ENCODE measurements around the gene RHAG. TPM values are rescaled to one million over a fixed set of nuclear protein-coding genes. Genes with fewer than 3 reads are reported as not detected.
"Not testable (repeated sequence)": the region's sequence is repeated elsewhere in the genome, so short reads cannot be mapped to it uniquely, and the experiment has no call there.

RHAG gene
- total RNA-seq (not detected), polyA plus RNA-seq (not detected), total RNA-seq (0 reads per million in 6 experiments)

- ATAC-seq (no peak), DNase-seq (no peak)
- POLR2A ChIA-PET = no interaction called here
- Mint-ChIP-seq H3K36me3 (no peaks in the 10 kb centered on the region), H3K27ac (no peak within 1 kb of the TSS), H3K4me1 (no peaks in the 10 kb centered on the region), H3K27me3 (peaks cover 0 to 9% (median 0%) of the 10 kb centered on the region in 5 donors), H3K4me3 (no peak within 1 kb of the TSS), H3K9me3 (no peaks in the 10 kb centered on the region)
Observed at GRCh38 chr6:49636713-49637349, at the start of gene RHAG. Gene RHAG, minus strand, starts transcription at chr6:49636839. Its CDS starts 27 bp downstream, at chr6:49636812.

- Mint-ChIP-seq H3K4me1 (no peaks in the 10 kb centered on the region), H3K27me3 (no peaks in the 10 kb centered on the region), H3K36me3 (no peaks in the 10 kb centered on the region), H3K4me3 (no peak overlapping the region), H3K27ac (no peak overlapping the region), H3K9me3 (peaks cover 0 to 23% (median 0%) of the 10 kb centered on the region in 9 donors)
- ATAC-seq = no peak
- POLR2A ChIA-PET = no interaction called here
- DNase-seq = no peak
Observed at GRCh38 chr6:49676671-49677281, 40.1 kb upstream of the RHAG start.

GRCh38 chr6:49675816-49676215, 39.2 kb upstream of the RHAG start:
- ATAC-seq = no peak
- no peak overlapping the region for H3K4me3 Mint-ChIP-seq
- H3K4me1 Mint-ChIP-seq = no peaks in the 10 kb centered on the region
- no peaks in the 10 kb centered on the region for H3K27me3 Mint-ChIP-seq
- no peak for DNase-seq
- no peak overlapping the region for H3K27ac Mint-ChIP-seq
- H3K36me3 Mint-ChIP-seq = no peaks in the 10 kb centered on the region
- POLR2A ChIA-PET = no interaction called here
- peaks cover 0 to 24% (median 6%) of the 10 kb centered on the region in 9 donors for H3K9me3 Mint-ChIP-seq

GRCh38 chr6:49668083-49668511, 31.5 kb upstream of the RHAG start:
- POLR2A ChIA-PET = no interaction called here
- no peak for ATAC-seq
- H3K27me3 Mint-ChIP-seq = no peaks in the 10 kb centered on the region
- no peaks in the 10 kb centered on the region for H3K4me1 Mint-ChIP-seq
- H3K36me3 Mint-ChIP-seq = no peaks in the 10 kb centered on the region
- H3K9me3 Mint-ChIP-seq = peaks cover 0 to 12% (median 7%) of the 10 kb centered on the region in 9 donors
- no peak for DNase-seq
- no peak overlapping the region for H3K4me3 Mint-ChIP-seq
- no peak overlapping the region for H3K27ac Mint-ChIP-seq

GRCh38 chr6:49666930-49667757, 30.5 kb upstream of the RHAG start:
- no peaks in the 10 kb centered on the region for H3K27me3 Mint-ChIP-seq
- POLR2A ChIA-PET = no interaction called here
- H3K9me3 Mint-ChIP-seq = peaks cover 0 to 10% (median 7%) of the 10 kb centered on the region in 9 donors
- no peak overlapping the region for H3K27ac Mint-ChIP-seq
- H3K4me3 Mint-ChIP-seq = no peak overlapping the region
- ATAC-seq (no peak), DNase-seq (no peak)
- H3K4me1 Mint-ChIP-seq = no peaks in the 10 kb centered on the region
- no peaks in the 10 kb centered on the region for H3K36me3 Mint-ChIP-seq

GRCh38 chr6:49666480-49666879, 29.8 kb upstream of the RHAG start:
- Mint-ChIP-seq H3K9me3 (peaks cover 0 to 8% (median 4%) of the 10 kb centered on the region in 9 donors), H3K27me3 (no peaks in the 10 kb centered on the region), H3K4me1 (no peaks in the 10 kb centered on the region), H3K36me3 (no peaks in the 10 kb centered on the region), H3K4me3 (no peak overlapping the region), H3K27ac (no peak overlapping the region)
- DNase-seq (no peak), ATAC-seq (no peak)
- POLR2A ChIA-PET = no interaction called here

- no peaks in the 10 kb centered on the region for H3K36me3 Mint-ChIP-seq
- H3K27ac Mint-ChIP-seq = no peak overlapping the region
Observed at GRCh38 chr6:49664817-49665216, 28.2 kb upstream of the RHAG start.

GRCh38 chr6:49664054-49664453, 27.4 kb upstream of the RHAG start:
- H3K4me3 Mint-ChIP-seq, POLR2A ChIA-PET, ATAC-seq, H3K9me3 Mint-ChIP-seq, DNase-seq, H3K4me1 Mint-ChIP-seq, H3K27ac Mint-ChIP-seq, H3K27me3 Mint-ChIP-seq, H3K36me3 Mint-ChIP-seq: not testable (repeated sequence)

More at GRCh38 chr6:49664817-49665216, 28.2 kb upstream of the RHAG start:
- H3K4me3 Mint-ChIP-seq = no peak overlapping the region
- no peak for DNase-seq
- POLR2A ChIA-PET = no interaction called here
- peaks cover 0 to 2% (median 0%) of the 10 kb centered on the region in 5 donors for H3K27me3 Mint-ChIP-seq
- no peaks in the 10 kb centered on the region for H3K4me1 Mint-ChIP-seq
- peaks cover 0 to 4% (median 0%) of the 10 kb centered on the region in 9 donors for H3K9me3 Mint-ChIP-seq
- no peak for ATAC-seq

- H3K36me3 Mint-ChIP-seq = no peaks in the 10 kb centered on the region
- H3K27me3 Mint-ChIP-seq = peaks cover 0 to 8% (median 2%) of the 10 kb centered on the region in 5 donors
- DNase-seq (no peak), ATAC-seq (no peak)
- H3K4me3 Mint-ChIP-seq = no peak overlapping the region
- no peak overlapping the region for H3K27ac Mint-ChIP-seq
- POLR2A ChIA-PET = no interaction called here
- H3K9me3 Mint-ChIP-seq = peaks cover 0 to 5% (median 0%) of the 10 kb centered on the region in 9 donors
- H3K4me1 Mint-ChIP-seq = no peaks in the 10 kb centered on the region
Observed at GRCh38 chr6:49662892-49663261, 26.2 kb upstream of the RHAG start.

- Mint-ChIP-seq H3K4me1 (no peaks in the 10 kb centered on the region), H3K4me3 (no peak overlapping the region), H3K9me3 (peaks cover 0 to 5% (median 0%) of the 10 kb centered on the region in 9 donors), H3K27me3 (peaks cover 0 to 8% (median 3%) of the 10 kb centered on the region in 5 donors), H3K27ac (no peak overlapping the region), H3K36me3 (no peaks in the 10 kb centered on the region)
- POLR2A ChIA-PET = no interaction called here
- ATAC-seq (no peak), DNase-seq (no peak)
Observed at GRCh38 chr6:49662231-49662891, 25.7 kb upstream of the RHAG start.

GRCh38 chr6:49653942-49654341, 17.3 kb upstream of the RHAG start:
- Mint-ChIP-seq H3K27ac (no peak overlapping the region), H3K4me3 (no peak overlapping the region), H3K4me1 (no peaks in the 10 kb centered on the region), H3K9me3 (peaks cover 0 to 12% (median 2%) of the 10 kb centered on the region in 9 donors), H3K36me3 (no peaks in the 10 kb centered on the region), H3K27me3 (peaks cover 0 to 8% (median 2%) of the 10 kb centered on the region in 5 donors)
- DNase-seq = no peak
- no peak for ATAC-seq
- POLR2A ChIA-PET = no interaction called here

GRCh38 chr6:49653438-49653837, 16.8 kb upstream of the RHAG start:
- Mint-ChIP-seq H3K4me1 (no peaks in the 10 kb centered on the region), H3K27me3 (peaks cover 0 to 8% (median 0%) of the 10 kb centered on the region in 5 donors), H3K9me3 (peaks cover 0 to 12% (median 0%) of the 10 kb centered on the region in 9 donors), H3K36me3 (no peaks in the 10 kb centered on the region), H3K4me3 (no peak overlapping the region), H3K27ac (no peak overlapping the region)
- ATAC-seq (no peak), DNase-seq (no peak)
- POLR2A ChIA-PET = no interaction called here

- POLR2A ChIA-PET = no interaction called here
- Mint-ChIP-seq H3K36me3 (no peaks in the 10 kb centered on the region), H3K27me3 (peaks cover 0 to 5% (median 0%) of the 10 kb centered on the region in 5 donors), H3K27ac (no peak overlapping the region), H3K9me3 (peaks cover 0 to 12% (median 0%) of the 10 kb centered on the region in 9 donors), H3K4me1 (no peaks in the 10 kb centered on the region), H3K4me3 (no peak overlapping the region)
- DNase-seq = no peak
- ATAC-seq = no peak
Observed at GRCh38 chr6:49651239-49651638, 14.6 kb upstream of the RHAG start.
